HG03095 (cell line): ENCODE measurements around the gene STX1B.
"Not testable (repeated sequence)": the region's sequence is repeated elsewhere in the genome, so short reads cannot be mapped to it uniquely, and the experiment has no call there.

Experiments used
- ATAC-seq: cut with Tn5 transposase; IDR thresholded peaks from one replicate; pipeline ENCODE4 v1.9.1; 2021; ENCODE audit warnings: moderate library complexity; ENCODE audit not compliant: unreplicated experiment

The STX1B gene

DNA sequence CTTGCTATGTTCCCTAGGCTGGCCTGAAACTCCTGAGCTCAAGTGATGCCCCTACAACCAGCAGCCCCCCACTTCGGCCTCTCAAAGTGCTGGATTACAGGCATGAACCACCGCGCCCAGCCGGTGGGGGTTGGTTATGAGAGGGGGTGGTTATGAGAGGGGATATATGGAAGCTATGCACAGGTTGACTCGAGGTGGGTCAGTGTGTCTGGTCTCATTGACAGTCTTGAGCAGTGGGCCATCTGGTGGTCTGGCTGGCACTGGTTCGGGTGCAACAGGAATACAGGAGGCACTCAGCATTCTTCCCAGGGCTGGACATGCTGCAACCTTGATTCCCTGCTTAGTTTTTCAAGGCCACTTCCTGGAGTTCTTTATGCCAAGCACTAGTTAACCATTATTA lies 5.6 kb upstream of the STX1B start:
- ATAC-seq = no peak

DNA sequence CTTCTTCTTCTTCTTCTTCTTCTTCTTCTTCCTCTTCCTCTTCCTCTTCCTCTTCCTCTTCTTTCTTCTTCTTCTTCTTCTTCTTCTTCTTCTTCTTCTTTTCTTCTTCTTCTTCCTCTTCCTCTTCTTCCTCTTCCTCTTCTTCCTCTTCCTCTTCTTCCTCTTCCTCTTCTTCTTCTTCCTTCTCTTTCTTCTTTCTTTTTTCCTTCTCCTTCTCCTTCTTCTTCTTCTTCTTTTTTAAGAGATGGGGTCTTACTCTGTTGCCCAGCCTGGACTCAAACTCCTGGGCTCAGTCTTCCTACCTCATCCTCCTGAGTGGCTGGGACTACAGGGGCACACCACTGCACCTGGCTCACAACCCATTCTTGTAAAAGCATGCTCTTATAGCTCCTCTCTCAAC lies 2.9 kb upstream of the STX1B start:
- ATAC-seq = not testable (repeated sequence)

DNA sequence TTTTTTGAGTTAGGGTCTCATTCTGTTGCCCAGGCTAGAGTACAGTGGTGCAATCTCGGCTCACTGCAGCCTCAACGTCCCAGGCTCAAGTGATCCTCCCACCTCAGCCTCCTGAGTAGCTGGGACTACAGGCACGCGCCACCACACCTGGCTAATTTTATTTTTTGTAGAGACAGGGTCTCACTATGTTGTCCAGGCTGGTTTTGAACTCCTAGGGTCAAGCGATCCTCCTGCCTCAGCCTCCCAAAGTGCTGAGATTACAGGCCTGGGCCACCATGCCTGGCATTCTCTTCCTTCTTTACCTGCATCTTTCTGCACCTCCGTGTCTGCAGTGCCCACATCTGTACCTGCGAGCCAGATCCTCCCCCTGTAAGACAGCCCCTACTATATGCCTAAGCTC lies 1.4 kb upstream of the STX1B start:
- ATAC-seq = not testable (repeated sequence)

DNA sequence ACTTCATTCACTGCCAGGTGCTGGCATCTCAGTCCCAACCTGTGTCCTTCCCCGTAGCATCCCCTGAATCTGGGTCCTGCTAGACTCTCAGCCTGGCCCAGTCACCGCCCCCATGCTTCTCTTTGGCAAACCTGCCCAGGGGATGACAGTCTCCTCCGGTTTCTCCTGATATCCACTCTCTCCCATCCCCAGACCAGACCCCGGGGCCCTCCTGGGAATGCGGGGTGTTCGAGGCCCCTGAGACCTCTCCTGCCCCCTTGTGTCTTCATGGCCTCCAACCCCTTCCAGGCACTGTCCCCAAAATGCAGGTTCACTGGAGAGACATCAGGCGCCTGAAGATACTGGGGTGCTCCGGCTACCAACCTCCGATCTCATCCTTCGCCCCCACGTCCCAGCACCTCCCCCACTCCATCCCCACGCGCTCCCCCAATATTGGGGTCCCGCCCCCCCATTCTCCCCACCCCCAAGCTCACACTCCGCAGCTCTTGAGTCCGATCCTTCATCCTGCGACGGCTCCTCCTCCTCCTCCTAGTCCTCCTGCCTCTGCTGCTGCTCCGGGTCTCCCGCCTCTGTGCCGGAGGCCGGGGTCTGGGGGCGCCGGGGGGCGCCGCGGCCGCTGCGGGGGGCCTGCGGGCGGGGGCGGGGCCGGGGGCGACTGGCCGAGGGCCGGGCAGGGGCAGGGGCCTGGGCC lies 399 bp downstream of the STX1B start:
- ATAC-seq = no peak

DNA sequence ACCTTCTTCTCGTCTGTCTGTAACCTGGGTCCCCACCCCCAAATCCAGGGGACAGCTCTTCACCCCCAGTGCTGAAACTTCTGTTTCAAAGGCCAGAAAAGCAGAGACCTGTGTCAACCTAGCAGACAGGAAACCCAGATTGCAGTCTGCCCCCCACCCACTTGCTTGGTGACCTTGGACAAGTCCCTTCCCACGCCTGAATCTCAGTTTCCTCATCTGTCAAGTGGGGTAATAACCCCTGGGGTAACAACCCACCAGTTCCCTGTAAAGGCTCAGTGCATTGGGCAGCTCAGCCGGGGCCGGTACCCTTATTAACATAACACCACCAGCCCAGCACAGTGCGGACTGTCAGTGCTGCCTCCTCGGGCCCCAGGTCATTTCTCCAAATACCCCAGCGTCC lies 1.3 kb downstream of the STX1B start:
- no peak for ATAC-seq

DNA sequence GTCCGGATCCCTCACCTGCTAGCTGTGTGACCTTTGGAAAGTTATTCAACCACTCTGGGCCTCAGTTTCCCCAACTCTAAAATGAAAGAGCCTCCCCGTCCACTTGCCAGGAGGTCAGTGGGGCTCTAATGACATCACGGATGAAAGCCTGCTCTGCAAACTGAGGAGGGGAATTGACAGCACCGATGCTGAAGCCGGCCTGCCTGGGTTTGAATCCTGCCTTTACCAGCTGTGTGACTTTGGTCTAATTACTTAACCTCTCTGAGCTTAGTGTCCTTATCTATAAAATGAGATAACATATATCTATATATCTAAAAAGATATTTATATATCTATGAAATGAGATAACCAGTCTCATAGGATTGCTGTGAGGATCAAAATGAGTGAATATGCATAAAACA lies 1.9 kb downstream of the STX1B start:
- ATAC-seq = no peak

DNA sequence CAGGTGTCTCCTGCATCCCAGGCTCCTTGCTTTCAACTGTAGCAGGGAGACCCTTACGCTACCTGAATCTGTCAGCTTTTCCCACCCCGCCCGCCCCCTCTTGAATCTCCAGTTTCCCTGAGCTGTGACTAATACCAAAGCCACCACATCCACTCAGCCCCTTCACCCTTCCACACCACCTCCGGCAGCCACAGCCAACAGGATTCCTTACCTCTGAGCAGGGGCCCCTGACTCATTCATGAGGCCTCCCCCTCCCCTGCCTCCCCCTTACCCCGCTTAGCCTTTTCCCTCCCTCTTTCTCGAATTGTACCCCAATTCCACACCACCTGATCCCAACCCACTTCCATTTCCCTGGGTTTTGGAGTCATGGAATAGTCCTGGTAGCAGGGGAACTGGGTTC lies 2.3 kb downstream of the STX1B start:
- no peak for ATAC-seq

DNA sequence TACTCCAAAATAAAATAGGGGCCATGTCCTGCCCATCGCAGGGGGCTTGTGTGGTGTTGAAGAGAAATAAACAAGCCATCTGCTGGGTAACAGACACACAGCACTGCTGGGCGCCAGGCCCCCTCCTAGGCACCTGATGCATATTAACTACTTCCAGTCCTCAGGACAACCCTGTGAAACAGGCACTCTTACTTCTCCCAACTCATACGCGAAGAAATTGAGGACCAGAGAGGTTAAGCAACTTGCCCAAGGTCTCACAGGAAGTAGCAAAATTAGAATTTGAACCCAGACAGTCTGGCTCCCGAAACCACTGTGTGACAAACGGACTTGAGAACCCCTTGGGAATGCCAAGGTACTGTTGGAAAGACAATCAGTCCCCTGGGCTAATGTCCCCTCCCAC lies 2.8 kb downstream of the STX1B start:
- ATAC-seq = no peak

DNA sequence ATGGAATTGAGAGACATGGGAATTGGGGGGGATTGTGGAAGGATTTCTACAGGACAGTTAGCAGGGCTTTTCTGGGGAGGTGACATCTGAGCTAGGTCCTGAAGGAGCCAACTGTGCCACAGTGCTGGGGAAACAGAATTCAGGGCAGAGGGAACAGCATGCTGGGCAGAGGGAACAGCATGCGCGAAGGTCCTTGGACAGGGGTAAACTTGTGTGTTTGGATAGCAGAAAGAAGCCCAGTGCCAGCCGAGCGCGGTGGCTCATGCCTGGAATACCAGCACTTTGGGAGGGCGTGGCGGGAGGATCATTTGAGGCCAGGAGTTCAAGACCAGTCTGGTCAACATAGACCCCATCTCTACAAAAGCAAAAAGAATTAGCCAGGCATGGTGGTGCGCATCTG lies 3.8 kb downstream of the STX1B start:
- no peak for ATAC-seq

DNA sequence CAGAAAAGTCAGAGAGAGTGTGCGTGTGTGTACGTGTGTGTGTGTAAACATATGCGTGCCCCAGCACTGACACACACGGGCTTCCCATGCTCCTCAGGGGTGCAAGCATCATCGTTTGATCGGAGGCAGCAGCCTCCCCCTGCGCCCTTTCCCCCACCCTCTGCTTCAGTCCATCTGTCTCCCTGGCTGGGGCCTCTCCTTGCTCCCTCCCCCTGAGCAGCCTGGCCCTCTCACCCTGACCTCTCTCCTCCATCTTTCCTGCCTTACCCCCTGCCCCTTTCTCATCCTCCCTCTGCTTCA lies 4.4 kb downstream of the STX1B start:
- no peak for ATAC-seq

DNA sequence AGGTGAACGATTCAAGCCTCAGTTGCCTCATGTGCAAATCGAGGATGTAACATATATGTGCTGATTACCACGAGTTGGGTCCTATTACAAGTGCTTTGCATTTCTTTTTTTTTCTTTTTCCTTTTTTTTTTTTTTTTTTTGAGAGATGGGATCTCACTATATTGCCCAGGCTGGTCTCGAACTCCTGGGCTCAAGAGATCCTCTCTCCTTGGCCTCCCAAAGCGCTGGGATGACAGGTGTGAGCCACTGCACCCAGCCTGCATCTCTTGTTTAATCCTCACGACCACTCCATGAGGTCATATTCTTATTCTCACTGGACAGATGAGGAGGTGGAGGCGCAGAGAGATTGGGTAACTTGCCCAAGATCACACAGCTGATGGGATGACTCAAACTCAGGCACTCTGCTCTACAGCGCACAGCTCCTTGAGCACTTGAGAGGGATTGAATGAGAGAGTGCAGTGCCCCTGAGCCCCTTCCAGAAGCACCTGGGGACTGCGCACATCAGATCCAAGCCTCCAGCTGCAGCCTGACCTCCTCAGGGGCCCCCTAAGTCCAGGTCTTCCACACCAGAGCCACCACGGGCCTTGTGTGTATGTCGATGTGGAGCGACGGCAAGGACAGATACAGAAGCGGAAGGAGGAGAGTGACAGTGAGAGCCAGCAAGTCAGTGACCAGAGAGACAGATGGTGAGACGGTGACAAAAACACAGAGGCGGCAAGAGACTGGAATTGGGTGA lies 4.9 kb downstream of the STX1B start:
- no peak for ATAC-seq

DNA sequence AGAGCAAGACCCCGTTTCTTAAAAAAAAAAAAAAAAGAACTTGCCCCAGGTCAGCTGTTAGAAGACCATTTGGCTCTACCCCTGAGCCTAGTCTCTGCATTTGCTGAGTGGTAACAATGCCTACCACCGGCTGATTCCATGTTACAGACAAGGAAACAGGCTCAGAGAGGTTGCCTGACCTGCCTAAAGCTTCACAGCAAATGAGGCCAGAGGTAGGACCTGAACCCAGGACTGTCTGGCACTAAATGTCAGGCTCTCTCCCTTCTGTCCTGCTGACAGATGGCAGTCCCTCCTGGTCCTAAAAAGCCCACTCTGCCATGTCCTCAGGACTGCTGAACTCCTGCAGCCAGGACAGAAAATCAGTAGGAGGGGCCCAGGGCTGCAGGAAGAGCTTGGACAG lies 5.8 kb downstream of the STX1B start:
- no peak for ATAC-seq

DNA sequence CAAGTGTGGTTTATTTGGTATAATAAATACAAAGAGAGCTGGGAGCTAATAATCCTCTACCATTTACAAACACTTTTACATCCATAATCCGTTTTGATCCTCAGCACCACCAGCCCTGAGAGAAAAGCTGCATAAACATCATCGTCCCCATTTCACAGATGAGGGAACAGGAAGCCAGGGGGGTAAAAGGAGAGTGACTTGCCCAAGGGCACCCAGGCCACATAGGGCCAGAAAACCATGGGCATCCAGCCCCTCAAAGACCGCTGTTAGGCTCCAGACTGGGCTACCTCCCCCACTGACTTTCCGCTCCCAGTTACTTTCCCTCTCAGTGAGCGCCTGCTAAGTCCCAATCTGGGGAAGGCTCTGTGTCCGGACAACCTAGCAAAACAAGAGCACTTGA lies 6.7 kb downstream of the STX1B start:
- no peak for ATAC-seq

DNA sequence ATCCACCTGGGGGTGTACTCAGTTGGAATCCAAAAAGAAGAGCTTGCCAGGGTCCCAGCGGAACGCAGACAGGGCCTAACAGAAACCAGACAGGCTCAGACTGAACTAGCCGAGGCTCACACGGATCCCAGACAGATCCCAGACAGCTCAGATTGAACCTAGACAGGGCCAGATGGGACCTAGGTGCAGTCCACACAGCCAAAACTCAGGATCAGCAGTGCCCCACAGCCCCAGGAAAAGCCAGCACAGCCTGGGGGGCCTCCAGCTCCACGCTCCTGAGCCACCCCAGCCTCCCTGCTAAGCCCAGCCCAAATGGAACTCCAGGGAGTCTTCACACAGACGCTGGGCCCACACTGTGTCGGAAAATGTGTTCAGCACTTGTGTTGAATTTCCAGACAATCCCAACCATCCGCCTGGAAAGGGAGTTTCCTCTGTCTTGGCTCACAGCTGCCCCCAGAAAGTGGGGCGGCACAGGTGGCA lies 7.5 kb downstream of the STX1B start:
- no peak for ATAC-seq

DNA sequence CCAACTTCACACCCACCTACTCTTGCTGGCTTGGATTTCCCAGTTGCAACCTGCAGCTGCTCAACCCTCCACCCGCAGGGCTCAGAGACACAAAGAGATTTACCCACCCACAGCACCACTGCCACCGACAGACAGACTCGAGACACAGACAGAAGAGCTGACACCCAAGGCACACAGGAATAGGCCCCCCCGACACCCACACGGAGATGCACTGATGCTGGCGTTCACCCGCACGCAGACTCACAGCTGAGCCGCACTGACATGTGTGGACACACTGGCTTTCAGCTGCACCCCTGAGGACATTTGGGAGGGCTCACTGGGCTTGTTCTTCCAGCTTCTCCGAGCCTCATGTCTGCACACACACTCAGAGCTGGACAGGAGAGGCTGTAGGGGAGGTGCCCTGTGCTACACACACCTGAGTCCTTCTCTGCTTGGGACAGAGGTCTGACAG lies 8.2 kb downstream of the STX1B start:
- no peak for ATAC-seq

DNA sequence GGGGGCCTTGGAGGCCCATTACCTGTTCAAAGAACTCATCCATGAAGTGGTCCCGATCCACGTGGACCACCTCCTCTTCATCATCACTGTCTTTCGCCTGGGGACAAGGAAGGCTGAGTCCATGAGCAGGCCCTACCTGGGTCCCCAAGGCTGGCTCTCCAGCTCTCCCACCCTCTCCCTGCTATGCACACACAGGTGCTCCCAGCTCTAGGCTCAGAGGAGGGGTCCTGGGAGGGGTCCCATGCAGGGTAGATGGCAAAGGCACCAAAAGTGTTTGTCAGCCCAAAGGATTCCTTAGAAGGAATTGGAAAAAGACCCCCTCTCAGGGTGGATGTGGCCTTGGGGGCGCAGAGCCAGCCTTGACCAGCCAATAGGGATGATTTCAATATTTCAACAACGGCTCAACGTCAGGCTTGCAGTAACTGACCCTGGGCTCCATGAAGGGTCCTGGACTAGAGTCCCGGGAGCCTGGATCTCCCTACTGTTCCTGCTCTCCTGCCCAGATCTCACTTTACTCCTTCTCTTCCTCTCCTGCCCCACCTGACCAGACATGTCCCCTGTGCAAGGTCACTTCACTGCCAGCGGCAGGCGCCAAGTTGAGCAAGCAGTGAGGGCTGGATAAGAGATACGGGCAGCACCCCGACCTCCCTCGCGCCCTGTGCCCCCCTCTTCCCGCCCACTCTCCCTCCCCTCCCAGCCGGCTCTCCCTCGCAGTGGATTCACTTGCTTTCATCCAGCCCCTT lies 8.8 kb downstream of the STX1B start:
- ATAC-seq = no peak

DNA sequence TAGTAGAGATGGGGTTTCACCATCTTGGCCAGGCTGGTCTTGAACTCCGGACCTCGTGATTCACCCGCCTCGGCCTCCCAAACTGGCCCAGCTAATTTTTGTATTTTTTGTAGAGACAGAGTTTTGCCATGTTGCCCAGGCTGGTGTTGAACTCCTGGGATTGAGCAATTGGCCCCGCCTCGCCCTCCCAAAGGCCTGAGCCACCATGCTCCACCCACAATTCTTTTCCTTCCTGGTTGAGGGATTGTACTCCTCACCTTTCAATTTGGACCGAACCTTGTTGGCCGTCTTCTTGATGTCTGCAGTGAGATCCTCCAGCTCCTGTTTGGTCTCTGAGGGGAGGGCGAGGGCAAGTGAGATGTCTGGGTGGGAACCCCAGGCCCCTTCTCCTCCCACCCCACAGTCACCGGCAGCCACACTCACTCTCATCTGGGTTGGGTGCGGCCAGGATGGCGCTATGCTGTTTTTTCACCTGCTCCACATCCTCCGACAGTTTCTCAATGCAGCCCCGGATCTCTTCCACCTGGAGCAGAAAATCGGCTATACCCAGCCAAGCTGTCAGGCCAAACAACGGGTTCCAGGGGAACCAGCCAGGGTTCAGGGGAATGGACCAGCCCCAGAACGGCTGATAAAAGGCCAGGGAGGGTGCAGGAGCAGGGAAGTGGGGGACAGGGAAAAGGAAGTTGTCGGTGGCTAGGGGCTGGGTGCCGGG lies 9.6 kb downstream of the STX1B start:
- no peak for ATAC-seq

DNA sequence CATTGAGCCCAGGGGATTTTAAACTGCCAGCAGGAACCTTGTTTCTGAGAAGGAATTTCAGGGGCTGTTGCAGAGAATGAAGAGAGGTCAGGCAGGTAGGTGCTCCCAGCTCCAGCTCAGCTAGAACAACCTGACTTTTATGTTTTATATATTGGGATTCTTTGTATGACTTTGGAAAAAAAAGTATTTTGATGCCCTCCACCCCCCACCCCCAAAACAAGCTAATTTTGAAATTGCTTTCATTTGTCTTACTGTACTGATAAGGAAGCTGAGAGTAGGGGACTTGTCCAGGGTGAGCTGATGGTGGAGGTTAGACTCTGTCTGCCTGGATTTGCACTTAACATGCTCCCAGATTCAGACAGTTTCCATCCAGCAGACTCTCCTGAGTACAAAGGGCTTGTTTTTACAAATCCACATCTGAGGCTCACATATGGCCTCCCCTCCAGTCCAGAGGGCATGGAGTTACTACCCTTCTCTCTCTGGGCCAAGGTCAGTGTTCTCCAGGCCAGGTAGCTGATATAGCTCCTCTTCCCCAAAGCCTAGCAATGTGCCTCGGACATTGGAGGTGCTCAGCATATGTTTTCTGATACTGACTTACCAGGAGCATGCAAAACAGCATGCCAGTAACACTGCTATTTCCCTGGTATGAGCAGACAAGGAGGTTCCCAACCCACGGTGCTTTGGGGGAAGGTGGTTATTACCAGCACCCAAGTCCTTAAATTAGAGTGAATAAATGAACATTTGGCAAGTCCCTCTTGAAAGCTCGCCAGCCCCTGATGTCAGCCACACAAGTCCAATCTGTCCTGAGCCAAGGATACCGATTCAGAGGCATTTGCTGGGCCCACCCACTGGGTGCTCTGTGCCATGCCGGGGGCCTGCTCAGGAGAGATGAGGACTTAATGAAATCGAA lies 11.3 kb downstream of the STX1B start:
- ATAC-seq = no peak

DNA sequence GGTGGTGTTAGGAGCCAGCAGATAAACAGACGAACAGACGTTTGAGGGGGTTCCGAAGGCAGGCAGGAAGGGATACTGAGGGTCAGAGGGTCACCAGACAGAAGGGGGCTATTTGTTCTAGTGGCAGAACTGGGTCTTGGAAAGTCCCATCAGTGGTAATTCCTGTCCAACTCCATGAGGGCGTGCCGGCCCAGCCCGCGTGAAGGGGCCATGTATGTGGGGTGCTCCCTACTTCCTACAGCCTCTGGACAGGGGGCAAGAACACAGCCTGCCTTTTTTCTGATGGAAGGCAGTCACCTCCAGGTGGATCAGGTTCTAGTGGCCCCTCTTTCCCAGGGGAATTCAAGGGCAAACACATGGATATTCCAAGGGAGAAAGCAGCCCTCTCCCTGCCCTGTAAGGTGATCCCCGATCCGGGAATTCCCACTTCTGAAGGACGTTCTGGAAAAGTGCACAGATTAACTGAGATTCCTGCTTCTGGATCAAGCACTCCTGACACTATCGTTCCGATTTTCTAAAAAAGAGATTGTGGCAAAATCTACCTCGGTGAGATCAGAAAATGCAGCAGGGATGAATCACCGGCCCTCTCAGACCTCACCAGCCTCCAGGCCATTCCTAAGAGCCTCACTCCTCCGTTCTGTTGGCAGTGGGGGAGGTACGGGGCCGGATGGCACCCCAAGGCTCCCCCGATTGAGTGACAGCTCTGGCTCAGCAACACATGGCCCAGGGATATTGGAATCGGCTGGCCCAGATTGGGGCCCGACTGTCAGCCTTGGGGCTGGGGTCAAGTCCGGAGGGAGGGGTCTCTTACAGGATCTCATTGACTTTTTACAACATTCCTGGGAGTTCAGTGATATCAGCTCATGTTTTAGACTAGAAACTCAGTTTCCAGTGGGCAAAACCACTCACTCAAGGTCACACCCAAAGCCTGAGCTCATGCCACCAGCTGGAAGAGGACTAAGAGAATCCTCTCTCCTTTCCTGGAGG lies 12.4 kb downstream of the STX1B start:
- no peak for ATAC-seq
